ENCODE results near the gene TMEM176B. TPM values are rescaled to one million over a fixed set of nuclear protein-coding genes. Genes with fewer than 3 reads are reported as not detected.
A peak's percentile ranks its signal among the peaks of the same experiment; 100 is the strongest.

TMEM176B gene
- total and polyA plus RNA-seq, 12 donors: 15.9 to 149 (median 35.6) TPM

DNA sequence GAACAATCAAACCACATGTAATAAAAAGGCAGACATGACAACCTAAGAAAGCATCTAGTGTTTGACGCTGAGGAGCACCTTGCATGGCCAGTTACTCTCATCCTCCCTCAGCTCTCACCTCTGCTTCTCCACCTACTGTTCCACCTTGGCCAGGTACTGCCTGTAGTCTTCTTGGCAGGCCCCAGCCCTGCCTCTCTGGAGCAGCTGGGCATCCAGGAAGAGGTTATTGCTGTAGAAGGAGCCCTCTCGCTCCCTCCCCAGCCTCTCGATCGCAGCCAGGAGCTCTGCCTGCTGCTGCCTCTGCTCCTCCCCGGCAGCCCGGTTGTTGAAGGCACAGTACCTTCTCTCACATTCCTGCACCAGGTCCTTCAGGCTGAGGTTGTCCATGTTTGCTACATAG lies 53.2 kb downstream of the TMEM176B start:
- DNase-seq: no peak
- peaks cover 9 to 62% (median 43%) of the 10 kb centered on the region in 9 donors for H3K4me1 ChIP-seq
- WGBS, 2 donors: 85 to 93% methylated on average over 6 of the region's 6 CpGs
- no peak overlapping the region for H3K4me3 ChIP-seq
- intact Hi-C loops (cut with DNase I): loop anchor here in 2 of 10 donors (5.0 to 10.0 kb wide), 2 partner anchors 122 to 295 kb away; partner anchors contain the start of gene GIMAP8 (in 1 of the 2)
- TF ChIP-seq, protein P1, sequence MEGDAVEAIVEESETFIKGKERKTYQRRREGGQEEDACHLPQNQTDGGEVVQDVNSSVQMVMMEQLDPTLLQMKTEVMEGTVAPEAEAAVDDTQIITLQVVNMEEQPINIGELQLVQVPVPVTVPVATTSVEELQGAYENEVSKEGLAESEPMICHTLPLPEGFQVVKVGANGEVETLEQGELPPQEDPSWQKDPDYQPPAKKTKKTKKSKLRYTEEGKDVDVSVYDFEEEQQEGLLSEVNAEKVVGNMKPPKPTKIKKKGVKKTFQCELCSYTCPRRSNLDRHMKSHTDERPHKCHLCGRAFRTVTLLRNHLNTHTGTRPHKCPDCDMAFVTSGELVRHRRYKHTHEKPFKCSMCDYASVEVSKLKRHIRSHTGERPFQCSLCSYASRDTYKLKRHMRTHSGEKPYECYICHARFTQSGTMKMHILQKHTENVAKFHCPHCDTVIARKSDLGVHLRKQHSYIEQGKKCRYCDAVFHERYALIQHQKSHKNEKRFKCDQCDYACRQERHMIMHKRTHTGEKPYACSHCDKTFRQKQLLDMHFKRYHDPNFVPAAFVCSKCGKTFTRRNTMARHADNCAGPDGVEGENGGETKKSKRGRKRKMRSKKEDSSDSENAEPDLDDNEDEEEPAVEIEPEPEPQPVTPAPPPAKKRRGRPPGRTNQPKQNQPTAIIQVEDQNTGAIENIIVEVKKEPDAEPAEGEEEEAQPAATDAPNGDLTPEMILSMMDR (IDR thresholded peaks at IDR 0.05): no peak
- H3K36me3 ChIP-seq: peaks cover 0 to 31% (median 11%) of the 10 kb centered on the region in 9 donors
- H3K27ac ChIP-seq: peak overlapping the region in 1 of 10 donors; percentile 36
- H3K27me3 ChIP-seq: no peaks in the 10 kb centered on the region
- ATAC-seq: no peak
- H3K9me3 ChIP-seq: no peaks in the 10 kb centered on the region

- peak overlapping the region in 3 of 10 donors; percentile 2 to 37 (median 12) for H3K27ac ChIP-seq
- intact Hi-C loops (cut with DNase I): loop anchor here in 2 of 10 donors (5.0 to 10.0 kb wide), 2 partner anchors 121 to 294 kb away; partner anchors contain the start of gene GIMAP8 (in 1 of the 2)
- no peak for DNase-seq
- H3K4me1 ChIP-seq: peaks cover 8 to 62% (median 50%) of the 10 kb centered on the region in 9 donors
- peaks cover 0 to 41% (median 11%) of the 10 kb centered on the region in 9 donors for H3K36me3 ChIP-seq
- TF ChIP-seq, protein P1 (IDR thresholded peaks at IDR 0.05): no peak
- no peaks in the 10 kb centered on the region for H3K27me3 ChIP-seq
- no peak for ATAC-seq
- H3K4me3 ChIP-seq: no peak overlapping the region
- WGBS, 2 donors: 48 to 54% methylated on average over 3 of the region's 3 CpGs
- H3K9me3 ChIP-seq: no peaks in the 10 kb centered on the region
These were observed 54.3 kb downstream of the TMEM176B start for GRCh38 chr7:150745876-150746275.

DNA sequence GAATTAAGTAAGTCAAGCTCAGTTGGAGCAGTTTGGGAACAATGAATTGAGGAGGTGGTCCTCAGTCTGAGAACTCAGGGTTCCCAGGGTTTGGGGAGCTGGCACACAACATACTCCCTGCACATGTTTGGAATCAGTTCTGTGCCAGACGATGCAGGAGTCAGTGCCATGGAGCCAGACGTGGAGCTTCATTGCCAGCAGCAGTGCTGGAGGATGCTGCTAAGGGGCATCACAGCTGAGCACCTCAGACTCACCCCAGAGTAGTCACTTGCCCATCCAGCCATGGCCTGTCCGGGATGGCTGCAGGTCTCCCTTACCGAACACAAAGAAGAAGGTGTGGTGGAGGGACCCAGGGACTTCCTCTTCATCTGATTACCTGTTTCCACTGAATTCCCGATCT lies 55.1 kb downstream of the TMEM176B start:
- Histone ChIP-seq H3K36me3 (peaks cover 0 to 48% (median 11%) of the 10 kb centered on the region in 9 donors), H3K27ac (peak overlapping the region in 3 of 10 donors; percentile 22 to 37 (median 25)), H3K27me3 (no peaks in the 10 kb centered on the region), H3K9me3 (no peaks in the 10 kb centered on the region), H3K4me3 (no peak overlapping the region), H3K4me1 (peaks cover 8 to 63% (median 55%) of the 10 kb centered on the region in 9 donors)
- WGBS, 2 donors: 53 to 70% methylated on average over 5 of the region's 5 CpGs
- ATAC-seq (no peak), DNase-seq (no peak)
- intact Hi-C loops (cut with DNase I): loop anchor here in 2 of 10 donors (5.0 to 10.0 kb wide), 2 partner anchors 120 to 293 kb away; partner anchors contain the start of gene GIMAP8 (in 1 of the 2)
- TF ChIP-seq, protein P1 (IDR thresholded peaks at IDR 0.05): no peak

- Histone ChIP-seq H3K36me3 (peaks cover 0 to 51% (median 11%) of the 10 kb centered on the region in 9 donors), H3K9me3 (no peaks in the 10 kb centered on the region), H3K4me1 (peaks cover 8 to 66% (median 55%) of the 10 kb centered on the region in 9 donors), H3K4me3 (no peak overlapping the region), H3K27ac (peak overlapping the region in 6 of 10 donors; percentile 19 to 90 (median 77)), H3K27me3 (no peaks in the 10 kb centered on the region)
- intact Hi-C loops (cut with DNase I): loop anchor here in 3 of 10 donors (5.0 to 10.0 kb wide), 3 partner anchors 57 to 292 kb away; partner anchors contain the start of genes GIMAP2 (in 1 of the 3) and GIMAP8 (in 1 of the 3)
- ATAC-seq (peak in 4 of 8 donors; percentile 8 to 20 (median 12)), DNase-seq (no peak)
- TF ChIP-seq, protein P1 (IDR thresholded peaks at IDR 0.05): no peak
- 73 to 82% methylated on average over 8 of the region's 8 CpGs for WGBS, 2 donors
These were observed 56.0 kb downstream of the TMEM176B start for GRCh38 chr7:150744041-150744656.
